Stimulated activated CD4-positive, alpha-beta T cell treated with anti-CD3 and anti-CD28 coated beads, Interleukin-4, amount 100 ng/mL, for 1 hour (primary cell): ENCODE measurements around the gene QPCT.
"Not testable (repeated sequence)": the region's sequence is repeated elsewhere in the genome, so short reads cannot be mapped to it uniquely, and the experiment has no call there.

ENCODE experiments used
- DNase-seq: peaks from one replicate; pipeline ENCODE4 v3.0.0-alpha.2; 2020

QPCT gene

DNA sequence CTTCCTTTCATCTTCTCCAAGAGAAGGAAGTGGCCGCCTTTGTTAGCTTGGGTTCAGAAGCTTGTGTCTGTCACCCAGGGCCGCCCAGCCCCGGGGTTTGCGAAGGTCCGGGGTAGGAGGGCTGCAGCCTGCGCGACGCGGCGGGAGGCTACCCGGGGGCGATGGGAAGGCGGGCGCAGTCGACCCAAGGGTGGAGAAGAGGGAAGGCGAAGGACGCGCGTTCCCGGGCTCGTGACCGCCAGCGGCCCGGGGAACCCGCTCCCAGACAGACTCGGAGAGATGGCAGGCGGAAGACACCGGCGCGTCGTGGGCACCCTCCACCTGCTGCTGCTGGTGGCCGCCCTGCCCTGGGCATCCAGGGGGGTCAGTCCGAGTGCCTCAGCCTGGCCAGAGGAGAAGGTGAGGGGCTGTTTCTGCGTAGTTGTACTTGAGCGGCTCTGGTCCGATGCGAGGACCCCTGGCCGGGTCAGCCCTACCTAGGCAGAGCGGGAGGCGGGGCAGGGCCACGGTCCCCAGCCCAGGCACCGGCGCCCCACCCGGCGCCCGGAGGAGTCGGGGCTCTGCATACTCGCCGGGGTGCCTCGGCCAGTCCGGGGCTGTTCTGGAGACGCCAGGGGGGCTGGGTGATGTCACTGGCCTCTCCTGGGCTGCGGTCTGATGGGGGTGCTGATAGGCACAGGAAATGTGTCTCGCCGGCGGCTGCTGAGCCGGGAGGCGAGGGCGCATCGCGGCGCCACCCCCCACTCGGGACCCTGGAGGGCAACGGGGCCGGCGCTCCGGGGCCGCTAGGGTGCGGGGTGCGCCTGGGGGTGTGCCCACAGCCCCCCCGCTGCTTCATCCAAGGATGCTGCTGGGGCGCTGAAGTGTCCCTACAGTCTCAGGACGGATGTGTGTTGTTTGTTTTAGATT is at the start of gene QPCT:
Gene QPCT, plus strand, starts transcription at position 178 of the 909 bp plus-strand sequence. Its CDS starts 102 bp downstream, at position 280.
- DNase-seq, result peak; percentile 41

DNA sequence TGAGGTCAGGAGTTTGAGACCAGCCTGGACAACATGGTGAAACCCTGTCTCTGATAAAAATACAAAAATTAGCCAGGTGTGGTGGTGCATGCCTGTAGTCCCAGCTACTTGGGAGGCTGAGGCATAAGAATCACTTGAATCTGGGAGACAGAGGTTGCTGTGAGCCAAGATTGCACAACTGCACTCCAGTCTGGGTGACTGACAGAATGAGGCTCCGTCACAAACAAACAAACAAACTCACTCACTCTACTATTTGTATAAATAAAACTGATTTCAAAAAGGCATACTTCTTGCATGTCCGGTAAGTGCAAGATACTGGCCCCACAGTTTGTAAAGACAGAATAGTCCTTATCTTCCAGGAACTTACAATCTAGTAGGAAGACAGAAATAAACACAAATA is 49.6 kb upstream of the QPCT start:
- not testable (repeated sequence) for DNase-seq

DNA sequence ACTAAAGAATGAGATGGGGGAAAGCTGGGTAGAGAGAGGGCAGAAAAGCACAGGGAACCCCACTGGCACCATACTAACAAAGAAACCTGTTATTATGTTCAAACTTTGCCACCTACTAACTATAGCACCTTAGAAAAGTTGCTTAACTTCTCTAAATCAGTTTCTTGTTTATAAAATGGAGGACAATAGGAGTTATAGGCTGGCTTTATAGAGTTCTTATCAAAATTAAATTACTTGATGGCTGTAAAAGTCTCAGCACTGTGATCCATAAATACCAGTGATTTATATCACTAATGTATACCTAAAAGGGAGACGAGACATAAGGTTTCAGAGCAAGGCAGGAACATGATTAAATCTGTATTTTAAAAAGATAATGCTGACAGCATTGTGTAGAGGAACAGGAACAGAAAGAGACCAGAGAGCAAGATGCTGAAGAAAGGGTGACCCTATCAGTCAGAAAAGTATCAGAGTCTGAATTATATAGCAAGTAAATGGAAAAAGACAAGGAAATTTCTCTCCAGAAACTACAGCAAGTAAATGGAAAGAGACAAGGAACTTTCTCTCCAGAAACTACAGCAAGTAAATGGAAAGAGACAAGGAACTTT is 48.9 kb upstream of the QPCT start:
- no peak for DNase-seq

DNA sequence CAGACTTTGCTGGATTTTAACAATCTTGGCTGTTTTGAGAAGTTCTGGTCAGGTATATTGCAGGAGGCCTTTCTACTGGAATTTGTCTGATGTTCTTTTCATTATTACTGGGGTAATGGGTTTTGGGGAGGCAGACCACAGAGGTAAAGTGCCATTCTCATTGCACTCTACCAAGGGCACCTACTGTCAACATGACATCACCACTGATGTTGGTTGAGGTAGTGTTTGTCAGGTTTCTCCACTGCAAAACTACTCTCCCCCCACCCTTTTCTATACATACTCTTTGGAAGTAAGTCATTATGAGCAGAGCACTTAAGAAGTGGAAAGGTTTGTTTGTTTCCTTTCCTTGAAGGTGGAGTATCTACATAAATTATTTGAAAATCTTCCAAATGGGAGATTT is 46.8 kb upstream of the QPCT start:
- no peak for DNase-seq

DNA sequence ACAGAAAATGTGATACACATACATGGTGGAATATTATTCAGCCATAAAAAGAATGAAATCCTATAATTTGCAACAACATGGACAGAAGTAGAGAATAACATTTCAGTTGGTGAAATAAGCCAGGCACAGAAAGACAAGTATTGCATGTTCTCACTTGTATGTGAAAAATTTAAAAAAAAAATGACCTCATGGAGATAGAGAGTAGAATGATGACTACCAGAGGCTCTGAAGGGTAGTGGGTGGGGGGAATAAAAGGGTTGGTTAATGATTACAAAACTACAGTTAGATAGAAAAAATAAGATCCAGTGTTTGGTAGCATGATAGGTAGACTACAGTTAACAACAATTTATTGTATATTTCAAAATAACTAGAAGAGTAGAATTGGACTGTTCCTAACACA is 44.3 kb upstream of the QPCT start:
- DNase-seq, result no peak

DNA sequence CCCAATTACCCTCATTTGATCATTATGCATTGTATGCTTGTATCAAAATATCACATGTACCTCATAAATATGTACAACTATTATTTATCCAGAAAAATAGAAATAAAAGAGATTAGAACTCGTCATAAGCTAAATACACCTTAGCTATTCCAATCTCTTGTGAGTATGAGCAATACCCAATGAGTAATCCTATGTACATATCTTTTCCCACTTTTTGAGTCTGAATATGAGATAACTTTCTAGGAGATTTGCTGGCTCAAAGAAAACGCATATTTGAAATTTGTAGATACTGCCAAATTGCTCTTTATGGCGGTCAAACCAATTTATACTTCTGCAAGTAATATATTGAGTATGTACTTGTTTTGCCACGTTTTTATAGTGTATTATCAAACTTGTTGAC is 43.9 kb upstream of the QPCT start:
- DNase-seq, result no peak

DNA sequence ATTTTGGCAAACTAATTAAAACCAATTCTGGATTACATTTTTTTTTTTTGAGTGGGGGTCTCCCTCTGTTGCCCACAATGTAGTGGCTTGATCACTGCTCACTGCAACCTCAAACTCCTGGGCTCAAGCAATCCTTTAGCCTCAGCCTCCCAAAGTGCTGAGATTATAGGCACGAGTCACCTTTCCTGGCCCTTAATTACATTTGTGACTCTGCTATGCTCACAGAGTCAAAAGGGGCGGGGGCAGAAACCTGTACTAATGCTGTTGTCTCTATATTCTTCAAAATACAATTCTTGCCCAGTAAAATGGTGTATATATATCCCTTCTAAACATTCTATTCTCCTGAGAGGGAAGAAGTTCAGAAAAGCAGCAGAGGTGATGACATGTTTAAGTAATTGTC is 43.0 kb upstream of the QPCT start:
- DNase-seq, result no peak

DNA sequence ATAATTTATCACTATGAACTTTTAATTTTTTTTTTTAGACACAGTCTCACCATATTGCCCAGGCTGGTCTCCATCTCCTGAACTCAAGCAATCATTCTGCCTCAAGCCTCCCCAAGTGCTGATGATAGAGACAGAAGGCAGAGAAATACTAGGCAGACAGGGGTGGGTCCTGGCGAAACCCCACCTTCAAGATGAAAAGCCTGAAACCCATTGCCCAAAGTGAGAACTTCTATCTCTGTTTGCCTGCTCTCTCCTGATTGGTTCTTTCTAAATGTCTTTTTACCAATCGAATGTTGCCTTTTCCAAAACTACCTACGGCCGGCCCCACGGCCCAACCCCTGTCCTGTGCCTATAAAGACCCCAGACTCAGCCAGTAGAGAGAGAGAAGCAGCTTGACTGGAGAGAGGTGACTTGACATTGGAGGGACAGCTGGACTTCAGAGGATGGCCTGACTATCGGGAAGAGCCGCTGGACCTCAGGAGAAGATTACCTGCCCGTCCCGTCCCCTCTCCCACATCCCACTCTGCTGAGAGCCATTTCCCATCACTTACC is 41.7 kb upstream of the QPCT start:
- no peak for DNase-seq

DNA sequence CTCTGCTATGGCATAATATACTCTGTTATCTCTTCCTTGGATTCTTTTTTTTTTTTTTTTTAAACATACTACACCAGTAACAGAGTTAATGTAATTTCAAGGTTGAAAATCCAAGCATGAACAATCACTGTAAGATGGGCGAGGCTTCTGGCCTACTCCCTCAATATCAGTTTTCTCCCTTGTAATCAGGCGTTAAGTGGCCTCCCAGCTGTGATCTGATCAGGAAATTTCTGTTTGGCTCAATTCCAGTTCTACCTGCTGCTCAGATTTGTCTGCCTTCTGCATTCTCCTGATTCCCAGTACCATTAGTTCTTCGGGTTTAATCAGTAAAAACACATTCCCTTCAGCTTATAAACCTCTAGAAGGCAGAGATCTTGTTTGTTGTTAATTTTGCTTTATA is 38.4 kb upstream of the QPCT start:
- no peak for DNase-seq

DNA sequence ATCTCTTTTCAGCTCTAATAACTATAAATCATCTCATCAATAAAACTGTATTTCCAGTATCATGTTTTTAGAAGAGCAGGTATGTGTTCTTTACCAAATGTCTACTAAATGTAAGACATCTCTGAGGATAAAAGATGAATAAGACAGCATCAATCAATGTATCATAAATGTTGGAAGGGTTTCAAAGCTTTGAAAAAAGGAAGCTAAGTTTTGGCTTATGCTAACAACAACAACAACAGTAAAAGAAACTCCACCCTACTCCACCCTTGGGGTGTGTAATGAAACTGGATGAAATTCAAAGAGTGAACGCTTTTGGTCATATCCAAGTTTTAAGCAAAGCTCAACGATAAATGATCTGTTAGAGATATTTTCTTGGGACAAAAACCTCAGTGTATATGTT is 36.9 kb upstream of the QPCT start:
- DNase-seq, result no peak

DNA sequence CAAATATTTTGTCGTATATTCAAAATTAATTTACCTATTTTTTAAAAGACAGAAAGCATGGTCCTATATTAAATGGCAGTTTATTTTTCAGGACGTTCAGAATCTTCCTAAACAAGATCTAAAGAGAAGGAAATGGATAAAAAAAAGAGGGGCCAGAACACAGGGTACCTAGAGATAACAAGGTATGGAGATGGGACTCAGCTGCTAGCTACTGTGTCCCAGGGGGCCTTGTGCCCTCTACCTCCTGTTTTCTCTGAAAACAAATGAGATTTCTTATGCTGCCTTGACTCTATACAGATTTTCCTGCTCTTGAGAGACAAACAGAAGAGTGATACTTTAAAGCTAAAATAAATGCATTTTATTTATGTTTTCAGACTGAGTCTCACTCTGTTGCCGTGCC is 29.1 kb upstream of the QPCT start:
- no peak for DNase-seq

DNA sequence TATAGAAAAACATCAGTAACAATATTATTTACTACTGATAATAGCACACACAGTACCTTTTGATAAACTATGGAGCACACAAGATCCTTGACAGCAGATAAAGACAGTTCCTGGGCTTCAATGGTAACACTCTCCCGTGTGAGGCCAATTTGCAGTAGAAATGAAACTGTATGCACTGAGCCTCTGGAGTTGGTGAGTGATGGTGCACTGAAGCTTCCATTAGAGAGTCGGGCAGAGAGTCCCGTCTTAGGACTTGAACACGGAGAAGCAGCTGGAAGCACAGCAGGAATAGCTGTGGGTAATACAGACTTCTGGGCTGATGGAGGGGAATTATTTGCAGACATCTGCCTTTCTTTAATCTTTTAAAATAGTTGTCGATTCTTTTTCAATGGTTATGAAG is 28.2 kb upstream of the QPCT start:
- no peak for DNase-seq

DNA sequence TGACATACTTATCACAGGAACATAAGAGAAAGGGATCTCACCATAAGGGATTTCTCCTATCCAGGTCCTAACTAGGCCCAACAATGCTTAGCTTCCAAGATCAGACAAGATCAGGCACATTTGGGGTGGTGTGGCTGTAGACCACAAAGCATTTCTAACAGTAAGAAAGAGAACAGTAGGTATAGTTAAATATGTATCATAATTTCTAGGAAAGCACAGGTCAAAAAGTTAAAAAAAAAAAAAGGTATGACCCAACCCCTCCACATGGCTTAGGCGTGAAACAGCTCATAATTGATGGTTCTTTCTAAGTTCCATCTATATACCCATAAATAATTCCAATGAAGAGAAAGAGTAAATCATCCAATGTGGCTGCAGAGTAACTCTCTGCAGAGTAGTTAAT is 26.7 kb upstream of the QPCT start:
- no peak for DNase-seq

DNA sequence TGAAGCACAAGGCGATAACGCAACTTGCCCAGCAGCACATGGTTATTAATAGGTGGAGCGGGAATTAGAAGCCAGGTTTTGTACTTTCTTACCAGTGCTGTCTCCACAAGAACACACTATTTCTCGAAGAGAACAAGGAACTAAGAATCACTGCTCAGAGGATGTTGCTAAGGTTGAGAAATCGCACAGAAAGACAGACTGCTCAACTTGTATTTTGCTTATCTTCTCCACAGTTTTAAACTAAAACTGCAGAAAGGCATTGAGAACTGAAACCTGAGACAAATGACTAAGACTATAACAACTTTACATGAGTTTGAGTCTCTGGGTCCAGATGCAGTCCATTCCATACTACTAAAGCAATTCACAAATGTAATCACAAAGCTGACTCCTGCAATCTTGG is 26.0 kb upstream of the QPCT start:
- no peak for DNase-seq

DNA sequence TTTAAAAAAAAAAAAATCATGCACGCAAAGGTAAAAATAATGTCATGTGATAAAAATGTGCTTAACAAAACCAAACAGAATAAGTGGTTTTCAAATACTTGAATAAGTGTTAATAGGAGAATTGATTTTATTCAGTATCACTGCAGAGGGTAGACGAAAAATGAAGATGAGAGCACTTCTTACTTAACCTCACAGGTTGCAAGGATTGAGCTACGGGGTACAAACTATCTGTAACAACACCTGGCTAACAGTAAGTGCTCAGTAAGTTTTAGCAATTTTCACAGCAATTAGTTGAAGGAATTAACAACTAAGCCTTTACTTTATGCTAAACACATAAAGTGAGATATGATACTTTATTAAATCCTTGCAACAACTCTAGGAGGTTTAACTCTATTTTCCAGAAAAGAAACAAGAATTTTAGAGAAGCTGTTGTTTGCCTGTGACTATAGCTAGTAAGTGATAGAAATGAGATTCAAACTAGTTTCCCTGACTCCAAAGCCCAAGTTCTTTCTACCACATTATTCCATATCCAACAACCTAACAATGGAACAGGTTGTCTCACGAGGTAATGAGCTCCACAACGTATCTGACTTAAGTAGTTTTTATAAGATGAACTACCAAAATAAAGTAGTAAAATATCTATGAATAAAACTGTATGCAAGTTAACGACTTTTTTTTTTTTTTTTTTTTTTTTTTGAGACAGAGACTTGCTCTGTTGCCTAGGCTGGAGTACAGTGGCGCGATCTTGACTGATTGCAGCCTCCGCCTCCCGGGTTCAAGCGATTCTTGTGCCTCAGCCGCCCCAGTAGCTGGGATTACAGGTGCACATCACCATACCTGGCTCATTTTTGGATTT is 24.4 kb upstream of the QPCT start:
- DNase-seq, result no peak

DNA sequence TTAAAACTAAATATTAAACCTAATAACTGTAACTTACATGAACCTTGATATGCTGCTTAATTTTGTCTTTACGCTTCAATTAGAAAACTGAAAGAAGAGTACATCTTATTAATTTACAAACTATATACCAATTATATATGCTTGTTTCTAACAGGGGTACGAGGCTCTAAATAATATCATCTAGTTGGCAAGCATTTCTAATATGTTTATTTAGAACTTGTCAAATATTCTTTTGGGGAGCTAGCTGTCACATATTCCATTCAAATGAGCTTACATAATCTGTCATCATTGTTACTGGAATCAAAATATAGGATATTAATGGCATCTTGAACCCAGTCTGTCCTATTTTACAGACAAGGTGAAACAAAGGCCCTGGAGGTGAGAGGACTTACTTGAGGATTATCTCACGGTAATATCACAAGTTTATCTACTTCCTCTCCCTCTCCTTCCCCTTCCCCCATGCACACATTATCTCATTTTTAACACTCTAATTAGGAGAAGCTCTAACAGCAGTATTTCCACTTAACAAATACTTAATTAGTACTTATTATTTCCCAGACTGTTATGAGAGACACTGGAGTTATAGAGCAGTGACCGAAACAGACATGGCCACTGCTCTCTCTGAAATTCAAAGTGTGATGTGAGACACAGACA is 23.3 kb upstream of the QPCT start:
- no peak for DNase-seq

DNA sequence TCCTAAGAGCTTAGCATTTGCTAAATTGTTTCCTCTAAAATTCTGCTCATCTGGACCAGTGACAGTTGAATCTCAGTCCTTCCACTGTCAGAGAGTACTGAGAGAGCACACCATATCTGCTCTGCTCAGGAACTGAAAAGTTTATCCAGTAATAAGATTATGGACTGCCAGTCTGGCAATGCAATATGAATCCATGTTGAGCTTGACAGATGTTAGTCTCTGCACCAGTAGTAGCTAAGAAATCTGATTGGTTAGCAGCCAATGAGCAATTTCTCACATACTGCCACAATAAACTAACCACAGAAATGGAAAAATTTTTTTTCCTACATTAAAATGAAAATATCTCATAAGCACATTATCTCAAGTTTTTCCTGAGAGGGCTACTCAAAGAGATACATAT is 22.1 kb upstream of the QPCT start:
- no peak for DNase-seq

DNA sequence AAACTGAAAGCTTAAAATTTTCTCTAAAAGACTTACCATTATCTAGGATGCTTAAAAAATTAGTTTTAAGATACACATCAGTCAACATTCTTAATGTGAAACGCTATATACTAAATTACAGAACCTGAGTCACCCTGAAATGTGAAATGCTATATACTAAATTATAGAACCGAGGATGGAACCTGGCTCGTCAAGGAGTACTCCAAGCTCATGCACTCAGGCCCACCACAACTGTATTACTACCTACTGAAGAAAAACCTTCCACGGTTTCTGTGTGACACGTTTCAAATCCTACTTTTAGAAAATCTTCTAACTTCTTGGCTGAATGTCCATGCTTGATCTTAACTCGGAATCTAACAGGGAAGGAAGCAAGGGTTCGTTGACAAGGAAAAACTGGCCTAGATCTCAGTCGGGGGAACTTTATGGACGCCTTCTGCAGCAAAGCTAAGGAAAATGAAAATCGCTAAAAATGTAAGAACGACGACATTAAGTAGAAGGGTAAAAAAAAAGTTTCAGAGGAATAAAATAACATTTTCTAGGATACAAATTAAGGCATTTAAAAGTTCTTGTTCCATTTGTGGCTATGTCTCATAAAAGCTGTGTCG is 21.2 kb upstream of the QPCT start:
- DNase-seq, result no peak

DNA sequence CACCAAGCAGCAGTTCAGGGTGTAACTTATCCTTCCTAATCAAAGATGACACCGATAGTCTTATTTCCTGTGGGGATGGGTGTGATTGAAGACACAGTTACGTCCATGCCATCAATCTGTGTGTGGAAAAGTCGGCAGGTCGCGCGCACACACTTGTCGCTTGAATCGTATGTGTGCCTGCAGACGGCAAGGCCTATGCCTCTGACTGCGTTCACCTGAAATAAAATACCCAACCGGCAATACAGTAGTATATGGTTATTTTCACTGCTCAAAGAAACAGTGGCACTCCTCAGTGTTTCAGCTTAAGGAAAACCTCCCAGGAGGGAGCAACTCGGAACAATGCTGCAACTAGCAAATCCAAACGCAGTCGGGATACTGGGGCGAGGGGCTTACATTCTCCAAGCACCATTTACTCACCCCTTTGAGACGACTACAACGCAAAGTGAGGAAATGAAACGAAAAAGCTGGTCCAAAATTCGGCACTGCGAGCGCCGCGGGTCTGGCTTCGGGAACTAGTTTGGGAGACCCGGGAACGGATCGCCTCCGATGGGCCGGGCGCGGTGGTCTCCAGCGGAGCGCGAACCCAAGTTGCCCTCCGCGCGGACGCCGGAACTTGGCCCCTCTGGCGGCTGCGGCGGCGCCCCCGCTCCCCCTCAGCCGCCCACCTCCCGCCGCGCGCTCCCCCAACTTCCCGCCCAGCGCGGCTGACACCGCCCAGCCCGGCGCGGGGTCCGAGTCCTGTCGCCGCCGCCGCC is 20.5 kb upstream of the QPCT start:
- peak; percentile 29 for DNase-seq

DNA sequence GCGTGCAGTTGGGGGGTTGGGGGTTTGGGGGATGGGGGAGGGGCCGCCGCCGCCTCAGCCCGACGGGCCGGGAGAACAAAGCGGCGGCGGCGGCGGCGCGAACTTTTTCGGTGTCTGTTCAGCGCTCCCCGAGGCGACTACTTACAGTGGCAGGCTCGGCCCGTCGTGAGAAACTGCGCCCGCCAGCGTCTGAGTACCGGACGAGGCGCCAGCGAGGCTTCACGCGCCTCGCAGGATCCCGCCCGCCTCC is 20.0 kb upstream of the QPCT start:
- peak; percentile 67 for DNase-seq

DNA sequence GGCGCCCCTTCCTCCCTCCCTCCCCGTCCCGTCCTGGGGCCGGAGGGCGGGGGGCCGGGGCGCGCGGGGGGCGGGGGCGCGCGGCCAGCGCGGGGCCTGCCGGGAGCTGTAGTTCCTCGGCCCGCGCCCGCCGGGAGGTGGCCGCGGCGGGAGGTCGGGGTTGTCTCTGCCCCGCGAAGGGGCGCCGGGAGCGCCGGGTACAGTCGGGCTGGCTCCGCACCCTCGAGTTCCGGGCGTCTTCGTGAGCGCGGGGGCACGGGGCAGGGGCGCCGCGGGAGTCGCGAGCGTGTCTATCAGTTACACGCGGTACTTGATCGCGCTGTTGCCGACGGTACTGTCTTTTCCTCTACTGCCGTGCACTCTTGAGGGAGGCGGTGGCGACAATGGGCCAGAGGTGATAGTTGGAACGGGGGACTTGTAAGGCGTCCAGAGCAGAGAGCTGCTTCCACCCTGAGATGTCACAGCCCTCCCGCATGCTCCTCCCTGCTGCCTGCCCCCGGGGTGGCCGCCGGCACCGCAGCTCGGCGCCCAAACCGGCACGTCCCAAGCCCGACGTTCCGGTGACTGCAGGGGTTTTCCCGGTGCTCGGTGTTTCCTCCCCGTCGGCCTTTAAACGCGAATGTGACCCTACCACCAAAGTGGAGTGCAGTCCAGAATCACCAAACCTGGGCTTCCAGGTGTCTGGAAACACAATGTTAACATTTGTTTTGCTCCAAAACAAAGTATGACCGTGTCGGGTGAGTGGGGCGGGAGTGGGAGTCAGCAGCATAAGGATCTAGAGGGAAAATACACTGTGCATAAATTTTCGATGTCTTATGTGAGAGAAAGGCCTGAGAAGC is 19.4 kb upstream of the QPCT start, which contains the start of gene PRKD3:
Gene PRKD3, minus strand, starts transcription at position 48 of the 839 bp plus-strand sequence. CDS start 8,309 bp downstream, outside the sequence.
- DNase-seq, result peak; percentile 42
